ENCODE measurements around the gene PLP2.

The PLP2 gene

GRCh38 chrX:49161632-49162031 lies 10.1 kb upstream of the PLP2 start:
- in situ Hi-C loops (cut with HindIII; ENCODE audit: low pct_ligation_motif_present, low sequenced_read_pairs) = no loop called here
- Histone ChIP-seq H3K4me3 (ENCODE audit: low read depth, low read length) (no peak overlapping the region), H3K27me3 (replicated peaks) (no peaks in the 10 kb centered on the region), H3K36me3 (replicated peaks) (no peaks in the 10 kb centered on the region), H3K27ac (no peak overlapping the region)
- no peak for DNase-seq
- no peak for TF ChIP-seq CTCF (IDR thresholded peaks at IDR 0.05; ENCODE audit: low read depth, low read length, missing control alignments)

DNA sequence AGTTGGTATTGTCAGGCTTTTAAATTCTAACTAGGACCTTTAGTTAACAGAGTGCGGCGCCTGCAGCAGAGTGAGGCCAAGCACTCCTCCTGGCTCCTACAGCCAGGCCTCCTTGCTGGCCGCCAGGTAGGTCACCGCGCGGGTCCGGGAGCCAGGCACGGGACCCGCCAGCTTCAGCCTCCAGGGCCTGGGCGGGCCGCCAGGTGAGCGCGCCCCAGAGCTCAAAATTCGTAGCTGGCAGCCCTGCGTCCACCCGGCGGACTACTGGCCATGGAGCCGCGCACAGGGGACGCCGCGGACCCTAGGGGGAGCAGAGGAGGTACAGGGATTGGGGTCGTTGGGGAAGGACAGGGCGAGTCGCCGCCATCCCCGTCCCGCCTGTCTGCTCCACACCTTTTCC lies 9.1 kb upstream of the PLP2 start, which contains the start of gene MAGIX:
TSS of gene MAGIX (plus strand) at position 139 of the 400 bp plus-strand sequence. CDS start at position 271, 132 bp downstream.
- in situ Hi-C loops (cut with HindIII; ENCODE audit: low pct_ligation_motif_present, low sequenced_read_pairs) = no loop called here
- Histone ChIP-seq H3K27ac (peak within 1 kb of the TSS; percentile 90), H3K4me3 (ENCODE audit: low read depth, low read length) (peak within 1 kb of the TSS; percentile 47), H3K36me3 (replicated peaks) (no peaks in the 10 kb centered on the region), H3K27me3 (replicated peaks) (no peaks in the 10 kb centered on the region)
- no peak for TF ChIP-seq CTCF (IDR thresholded peaks at IDR 0.05; ENCODE audit: low read depth, low read length, missing control alignments)
- DNase-seq = no peak

DNA sequence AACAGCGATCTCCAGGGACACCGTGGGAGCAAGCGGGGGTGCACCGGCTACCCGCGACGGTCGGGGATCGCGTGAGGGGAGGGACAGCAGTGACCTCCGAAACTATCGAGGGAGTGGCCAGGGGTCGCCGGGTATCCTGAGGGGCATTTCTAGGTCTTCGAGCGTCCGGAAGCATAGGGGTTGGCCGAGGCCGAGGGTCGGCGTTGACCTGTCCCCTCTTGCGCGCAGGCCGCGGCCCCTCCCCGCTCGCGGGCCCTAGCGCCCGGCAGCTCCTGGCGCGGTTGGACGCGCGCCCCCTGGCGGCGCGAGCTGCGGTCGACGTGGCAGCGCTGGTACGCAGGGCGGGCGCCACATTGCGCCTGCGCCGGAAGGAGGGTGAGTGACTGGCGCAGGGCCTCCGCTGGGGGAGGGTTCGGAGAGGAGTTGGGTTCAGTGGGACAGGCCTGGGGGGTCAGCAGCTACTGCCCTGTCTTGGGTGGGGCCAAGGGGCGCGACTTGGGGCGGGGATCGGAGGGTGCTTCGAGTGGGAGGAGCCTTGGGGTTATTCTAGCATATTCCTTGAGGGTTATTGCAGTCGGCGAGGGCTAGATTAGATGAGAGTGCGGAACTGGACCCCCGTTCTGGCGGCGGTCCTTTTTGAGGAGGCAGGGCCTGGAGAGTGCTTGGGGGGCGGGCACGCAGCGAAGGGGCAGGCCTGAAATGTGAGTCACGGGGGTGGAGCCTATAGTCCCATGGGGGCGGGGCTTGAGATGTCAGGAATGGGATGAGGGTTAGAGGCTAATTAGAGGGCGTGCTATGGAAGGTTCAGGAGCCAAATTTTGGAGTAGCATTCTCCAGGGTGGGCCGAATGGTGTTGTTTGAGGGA lies 7.9 kb upstream of the PLP2 start:
- in situ Hi-C loops (cut with HindIII; ENCODE audit: low pct_ligation_motif_present, low sequenced_read_pairs) = no loop called here
- Histone ChIP-seq H3K27me3 (replicated peaks) (no peaks in the 10 kb centered on the region), H3K27ac (peak overlapping the region; percentile 90), H3K36me3 (replicated peaks) (no peaks in the 10 kb centered on the region), H3K4me3 (ENCODE audit: low read depth, low read length) (peak overlapping the region; percentile 47)
- DNase-seq = peak; percentile 64
- peak; percentile 33 for TF ChIP-seq CTCF (IDR thresholded peaks at IDR 0.05; ENCODE audit: low read depth, low read length, missing control alignments)

DNA sequence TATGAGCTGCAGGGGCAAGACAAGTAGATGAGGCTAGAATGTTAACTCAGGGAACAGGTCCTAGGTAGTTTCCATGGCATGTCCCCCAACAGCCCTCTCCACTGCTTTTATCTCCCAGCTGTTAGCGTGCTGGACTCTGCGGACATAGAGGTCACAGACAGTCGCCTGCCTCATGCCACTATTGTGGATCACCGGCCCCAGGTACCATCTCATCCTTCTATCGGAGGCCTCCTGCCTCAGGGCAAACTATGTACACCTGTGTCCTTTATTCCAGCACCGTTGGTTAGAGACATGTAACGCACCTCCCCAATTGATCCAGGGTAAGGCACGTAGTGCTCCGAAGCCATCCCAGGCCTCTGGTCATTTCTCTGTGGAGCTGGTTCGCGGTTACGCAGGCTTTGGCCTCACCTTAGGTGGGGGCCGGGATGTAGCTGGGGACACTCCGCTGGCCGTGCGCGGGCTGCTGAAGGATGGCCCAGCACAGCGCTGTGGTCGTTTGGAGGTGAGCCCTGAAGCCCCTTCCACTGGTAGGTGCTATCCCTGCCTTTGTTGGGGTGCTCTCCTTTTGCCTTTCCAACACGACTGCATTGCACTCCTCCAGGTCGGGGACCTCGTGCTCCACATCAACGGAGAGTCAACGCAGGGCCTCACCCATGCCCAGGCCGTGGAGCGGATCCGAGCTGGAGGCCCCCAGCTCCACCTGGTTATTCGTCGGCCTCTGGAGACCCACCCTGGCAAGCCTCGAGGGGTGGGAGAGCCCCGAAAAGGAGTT lies 6.9 kb upstream of the PLP2 start:
- no peak for TF ChIP-seq CTCF (IDR thresholded peaks at IDR 0.05; ENCODE audit: low read depth, low read length, missing control alignments)
- no peaks in the 10 kb centered on the region for H3K36me3 ChIP-seq (replicated peaks)
- no peak overlapping the region for H3K27ac ChIP-seq
- in situ Hi-C loops (cut with HindIII; ENCODE audit: low pct_ligation_motif_present, low sequenced_read_pairs) = no loop called here
- no peak overlapping the region for H3K4me3 ChIP-seq (ENCODE audit: low read depth, low read length)
- no peaks in the 10 kb centered on the region for H3K27me3 ChIP-seq (replicated peaks)
- no peak for DNase-seq

DNA sequence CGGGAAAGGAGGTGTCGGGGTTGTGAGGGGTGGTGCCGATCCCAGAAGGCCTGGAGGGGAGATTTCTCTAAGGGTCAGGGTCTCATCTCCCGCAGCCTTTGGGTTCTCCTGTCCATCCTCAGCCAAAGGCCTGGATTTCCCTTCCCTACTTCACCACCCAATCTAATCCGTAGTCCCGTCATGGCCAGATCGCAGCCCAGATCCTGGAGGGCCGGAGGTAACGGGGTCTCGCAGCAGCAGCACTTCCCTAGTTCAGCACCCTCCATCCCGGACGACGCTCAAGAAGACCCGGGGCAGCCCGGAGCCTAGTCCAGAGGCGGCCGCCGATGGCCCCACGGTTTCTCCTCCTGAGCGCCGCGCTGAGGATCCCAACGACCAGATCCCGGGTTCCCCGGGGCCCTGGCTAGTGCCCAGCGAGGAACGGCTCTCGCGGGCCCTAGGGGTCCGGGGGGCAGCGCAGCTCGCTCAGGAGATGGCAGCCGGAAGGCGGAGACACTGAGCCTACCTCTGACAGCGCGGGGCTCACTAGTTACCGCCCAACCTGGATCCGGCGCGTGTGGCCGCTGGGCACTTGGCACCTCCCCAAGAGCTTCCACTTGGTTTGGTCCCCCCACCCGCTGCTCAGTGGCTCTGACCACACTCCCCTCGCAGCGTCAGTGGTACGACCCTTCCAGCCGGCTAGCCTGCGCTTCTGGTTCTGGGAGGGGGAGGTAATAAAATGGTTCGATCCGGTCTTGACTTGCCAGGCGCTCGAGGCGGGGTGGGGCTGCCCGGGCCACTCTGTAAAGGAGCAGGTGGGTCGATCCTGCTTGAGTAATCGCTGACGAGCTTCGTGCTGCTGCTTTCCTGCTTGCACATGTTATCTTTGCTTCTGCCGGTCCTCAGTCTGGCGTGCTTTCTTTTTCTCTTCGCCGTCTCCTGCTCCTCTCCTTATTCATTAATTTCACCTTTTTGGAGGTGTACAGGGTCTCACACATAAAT lies 5.5 kb upstream of the PLP2 start:
- peak; percentile 24 for TF ChIP-seq CTCF (IDR thresholded peaks at IDR 0.05; ENCODE audit: low read depth, low read length, missing control alignments)
- H3K27me3 ChIP-seq (replicated peaks) = no peaks in the 10 kb centered on the region
- in situ Hi-C loops (cut with HindIII; ENCODE audit: low pct_ligation_motif_present, low sequenced_read_pairs) = no loop called here
- no peaks in the 10 kb centered on the region for H3K36me3 ChIP-seq (replicated peaks)
- peak overlapping the region; percentile 47 for H3K4me3 ChIP-seq (ENCODE audit: low read depth, low read length)
- peak; percentile 58 for DNase-seq
- peak overlapping the region; percentile 70 for H3K27ac ChIP-seq
